ENCODE data around the gene KLK7. TPM values are rescaled to one million over a fixed set of nuclear protein-coding genes. Genes with fewer than 3 reads are reported as not detected.

The KLK7 gene
- total RNA-seq, 2 experiments from 2014 or later: not detected

GRCh38 chr19:51022526-51022925 is 38.8 kb upstream of the KLK7 start:
- DNase-seq: no peak
- intact Hi-C loops (cut with micrococcal nuclease): no loop called here
- no peaks in the 10 kb centered on the region for H3K9me3 Mint-ChIP-seq
- peaks cover 50% of the 10 kb centered on the region for H3K27me3 Mint-ChIP-seq (ENCODE audit: low read depth)
- no peak overlapping the region for H3K4me3 Mint-ChIP-seq
- peaks cover 8% of the 10 kb centered on the region for H3K4me1 Mint-ChIP-seq (ENCODE audit: low read depth)
- CTCF ChIA-PET: no interaction called here
- no peak overlapping the region for H3K27ac Mint-ChIP-seq
- H3K36me3 Mint-ChIP-seq (ENCODE audit: low read depth): no peaks in the 10 kb centered on the region

GRCh38 chr19:51020988-51021651 is 37.4 kb upstream of the KLK7 start:
- CTCF ChIA-PET: interaction anchor here (0.7 to 2.6 kb wide), 6 partner anchors 24 to 467 kb away, joined by 3 to 22 read pairs (median 4); no protein-coding TSS in a partner anchor
- intact Hi-C loops (cut with micrococcal nuclease): loop anchor here (1.0 kb wide), 2 partner anchors 75 to 148 kb away; no protein-coding TSS in a partner anchor
- DNase-seq: peak; percentile 41
- Mint-ChIP-seq H3K4me3 (no peak overlapping the region), H3K36me3 (ENCODE audit: low read depth) (no peaks in the 10 kb centered on the region), H3K4me1 (ENCODE audit: low read depth) (peaks cover 13% of the 10 kb centered on the region), H3K9me3 (no peaks in the 10 kb centered on the region), H3K27me3 (ENCODE audit: low read depth) (peaks cover 56% of the 10 kb centered on the region), H3K27ac (no peak overlapping the region)

DNA sequence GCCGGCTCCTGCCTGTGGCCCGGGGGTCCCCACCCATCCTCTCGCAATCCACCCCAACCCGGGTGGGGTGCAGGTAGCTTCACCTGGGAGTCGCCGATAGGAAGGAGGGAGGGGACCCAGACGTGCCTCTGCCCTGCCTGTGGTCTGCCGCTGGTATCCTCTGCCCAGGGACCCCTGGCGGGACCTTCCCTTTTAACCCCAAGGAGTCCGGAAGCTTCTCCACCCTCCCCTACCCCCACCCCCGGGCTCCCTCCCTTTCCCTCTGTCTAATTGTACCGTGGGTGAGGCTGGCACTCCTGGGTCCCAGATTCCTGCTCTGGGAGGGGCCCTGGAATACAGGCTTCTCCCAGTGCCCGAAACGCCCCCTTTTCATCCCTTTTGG is 35.8 kb upstream of the KLK7 start, which contains the start of gene KLK10:
KLK10 (minus strand) TSS at position 166 of the 382 bp plus-strand sequence. CDS start 579 bp downstream, outside the sequence.
- Mint-ChIP-seq H3K27me3 (ENCODE audit: low read depth) (peaks cover 62% of the 10 kb centered on the region), H3K36me3 (ENCODE audit: low read depth) (no peaks in the 10 kb centered on the region), H3K27ac (no peak within 1 kb of the TSS), H3K4me3 (no peak within 1 kb of the TSS), H3K4me1 (ENCODE audit: low read depth) (peaks cover 13% of the 10 kb centered on the region), H3K9me3 (no peaks in the 10 kb centered on the region)
- intact Hi-C loops (cut with micrococcal nuclease): loop anchor here (10.0 kb wide), 1 partner anchor 95 kb away; no protein-coding TSS in a partner anchor
- CTCF ChIA-PET: interaction anchor here (0.6 to 2.6 kb wide), 2 partner anchors 47 to 76 kb away, joined by 5 to 22 read pairs; no protein-coding TSS in a partner anchor
- no peak for DNase-seq

GRCh38 chr19:51018745-51019543 is 35.2 kb upstream of the KLK7 start:
- Mint-ChIP-seq H3K27ac (no peak overlapping the region), H3K4me3 (no peak overlapping the region), H3K36me3 (ENCODE audit: low read depth) (no peaks in the 10 kb centered on the region), H3K9me3 (no peaks in the 10 kb centered on the region), H3K4me1 (ENCODE audit: low read depth) (peaks cover 13% of the 10 kb centered on the region), H3K27me3 (ENCODE audit: low read depth) (peaks cover 62% of the 10 kb centered on the region)
- CTCF ChIA-PET: interaction anchor here (0.6 kb wide), 1 partner anchor 47 kb away, joined by 5 read pairs; no protein-coding TSS in a partner anchor
- DNase-seq: no peak
- intact Hi-C loops (cut with micrococcal nuclease): loop anchor here (10.0 kb wide), 1 partner anchor 94 kb away; no protein-coding TSS in a partner anchor

DNA sequence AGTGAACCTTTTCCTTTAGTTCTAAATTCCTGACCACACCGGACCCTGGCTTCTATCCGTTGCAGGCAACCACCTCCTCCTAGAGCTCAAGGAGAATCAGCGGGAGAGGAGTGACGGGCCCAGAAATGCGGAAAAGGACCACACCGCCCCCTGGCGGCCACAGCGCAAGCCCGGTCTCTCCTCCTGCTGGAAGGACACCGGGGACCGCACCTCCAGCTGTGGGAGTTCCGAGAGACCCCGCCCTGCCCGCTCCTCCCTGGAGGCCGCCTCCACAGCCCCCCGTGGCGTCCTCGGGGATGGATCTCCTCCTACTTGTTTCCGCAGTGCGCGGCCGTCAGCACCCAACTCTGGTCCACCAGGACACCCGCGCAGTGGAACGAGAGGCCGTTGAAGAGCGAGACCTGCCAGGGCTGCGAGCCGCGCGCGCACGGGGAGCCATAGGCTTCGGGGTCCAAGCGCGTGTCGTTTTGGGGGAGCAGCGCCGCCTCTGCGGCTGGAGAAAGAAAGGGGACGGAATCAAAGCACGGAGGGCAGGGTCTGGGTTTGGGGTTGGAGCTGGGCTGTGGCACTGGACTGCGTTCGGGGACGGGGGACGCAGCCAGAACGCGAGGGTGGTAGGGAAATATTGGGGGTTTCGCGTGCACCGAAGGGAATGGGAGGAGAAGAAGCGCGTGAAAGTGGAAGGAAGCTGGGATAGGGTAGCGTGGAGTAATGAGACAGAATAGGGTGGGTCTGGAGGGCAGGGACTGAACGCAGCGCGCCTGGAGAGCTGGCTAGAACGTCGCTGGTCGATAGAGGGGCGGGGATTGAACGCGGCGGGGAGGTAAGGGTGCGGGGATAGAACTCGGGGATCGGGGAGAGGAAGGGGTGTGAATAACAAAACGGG is 33.3 kb upstream of the KLK7 start:
- intact Hi-C loops (cut with micrococcal nuclease): loop anchor here (10.0 kb wide), 1 partner anchor 92 kb away; no protein-coding TSS in a partner anchor
- H3K4me1 Mint-ChIP-seq (ENCODE audit: low read depth): peaks cover 13% of the 10 kb centered on the region
- CTCF ChIA-PET: interaction anchor here (2.2 kb wide), 1 partner anchor 11 kb away, joined by 5 read pairs; no protein-coding TSS in a partner anchor
- peaks cover 62% of the 10 kb centered on the region for H3K27me3 Mint-ChIP-seq (ENCODE audit: low read depth)
- no peaks in the 10 kb centered on the region for H3K9me3 Mint-ChIP-seq
- DNase-seq: peak; percentile 32
- no peak overlapping the region for H3K4me3 Mint-ChIP-seq
- H3K27ac Mint-ChIP-seq: no peak overlapping the region
- H3K36me3 Mint-ChIP-seq (ENCODE audit: low read depth): no peaks in the 10 kb centered on the region

DNA sequence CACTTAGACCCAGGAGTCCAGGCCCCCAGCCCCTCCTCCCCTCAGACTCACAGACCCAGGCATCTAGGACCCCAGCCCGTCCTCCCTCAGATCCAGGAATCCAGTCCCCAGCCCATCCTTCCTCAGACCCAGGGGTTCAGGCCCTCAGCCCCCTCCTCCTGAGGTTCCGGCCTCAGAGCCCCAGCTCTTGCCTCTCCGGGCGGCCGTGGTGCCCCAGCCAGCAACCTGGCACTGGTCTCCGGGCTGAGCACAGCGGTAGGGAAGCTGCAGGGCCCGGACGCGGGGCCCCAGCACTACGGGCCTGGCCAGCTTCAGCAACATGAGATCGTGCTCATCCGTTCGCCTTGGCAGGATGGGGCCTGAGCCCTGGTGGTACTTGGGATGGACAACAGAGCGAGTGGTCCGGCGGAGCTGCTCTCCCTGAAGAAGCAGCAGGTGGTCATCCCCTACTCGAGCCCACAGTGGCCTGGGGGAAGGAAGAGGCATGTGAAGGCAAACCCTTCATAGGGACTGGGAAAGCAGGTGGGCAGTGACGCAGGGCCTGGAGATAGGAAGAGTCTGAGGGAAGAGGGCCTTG is 32.1 kb upstream of the KLK7 start:
- DNase-seq: no peak
- no peaks in the 10 kb centered on the region for H3K36me3 Mint-ChIP-seq (ENCODE audit: low read depth)
- intact Hi-C loops (cut with micrococcal nuclease): loop anchor here (10.0 kb wide), 1 partner anchor 91 kb away; no protein-coding TSS in a partner anchor
- no peak overlapping the region for H3K4me3 Mint-ChIP-seq
- no peaks in the 10 kb centered on the region for H3K9me3 Mint-ChIP-seq
- H3K27ac Mint-ChIP-seq: no peak overlapping the region
- peaks cover 13% of the 10 kb centered on the region for H3K4me1 Mint-ChIP-seq (ENCODE audit: low read depth)
- H3K27me3 Mint-ChIP-seq (ENCODE audit: low read depth): peaks cover 63% of the 10 kb centered on the region
- CTCF ChIA-PET: interaction anchor here (0.7 to 2.2 kb wide), 3 partner anchors 12 to 184 kb away, joined by 4 to 6 read pairs (median 5); no protein-coding TSS in a partner anchor

GRCh38 chr19:51014242-51014641 is 30.5 kb upstream of the KLK7 start:
- H3K27ac Mint-ChIP-seq: no peak overlapping the region
- H3K4me3 Mint-ChIP-seq: no peak overlapping the region
- no peaks in the 10 kb centered on the region for H3K36me3 Mint-ChIP-seq (ENCODE audit: low read depth)
- intact Hi-C loops (cut with micrococcal nuclease): loop anchor here (10.0 kb wide), 1 partner anchor 89 kb away; no protein-coding TSS in a partner anchor
- H3K9me3 Mint-ChIP-seq: no peaks in the 10 kb centered on the region
- CTCF ChIA-PET: no interaction called here
- H3K27me3 Mint-ChIP-seq (ENCODE audit: low read depth): peaks cover 57% of the 10 kb centered on the region
- H3K4me1 Mint-ChIP-seq (ENCODE audit: low read depth): peaks cover 13% of the 10 kb centered on the region
- no peak for DNase-seq

- Mint-ChIP-seq H3K4me1 (ENCODE audit: low read depth) (peaks cover 7% of the 10 kb centered on the region), H3K36me3 (ENCODE audit: low read depth) (no peaks in the 10 kb centered on the region), H3K4me3 (no peak overlapping the region), H3K27ac (no peak overlapping the region), H3K9me3 (no peaks in the 10 kb centered on the region), H3K27me3 (ENCODE audit: low read depth) (peaks cover 52% of the 10 kb centered on the region)
- DNase-seq: no peak
- CTCF ChIA-PET: interaction anchor here (1.0 kb wide), 2 partner anchors 54 to 146 kb away, joined by 3 to 4 read pairs; no protein-coding TSS in a partner anchor
- intact Hi-C loops (cut with micrococcal nuclease): loop anchor here (10.0 kb wide), 1 partner anchor 88 kb away; no protein-coding TSS in a partner anchor
Observed at GRCh38 chr19:51012661-51013190, 29.0 kb upstream of the KLK7 start.

DNA sequence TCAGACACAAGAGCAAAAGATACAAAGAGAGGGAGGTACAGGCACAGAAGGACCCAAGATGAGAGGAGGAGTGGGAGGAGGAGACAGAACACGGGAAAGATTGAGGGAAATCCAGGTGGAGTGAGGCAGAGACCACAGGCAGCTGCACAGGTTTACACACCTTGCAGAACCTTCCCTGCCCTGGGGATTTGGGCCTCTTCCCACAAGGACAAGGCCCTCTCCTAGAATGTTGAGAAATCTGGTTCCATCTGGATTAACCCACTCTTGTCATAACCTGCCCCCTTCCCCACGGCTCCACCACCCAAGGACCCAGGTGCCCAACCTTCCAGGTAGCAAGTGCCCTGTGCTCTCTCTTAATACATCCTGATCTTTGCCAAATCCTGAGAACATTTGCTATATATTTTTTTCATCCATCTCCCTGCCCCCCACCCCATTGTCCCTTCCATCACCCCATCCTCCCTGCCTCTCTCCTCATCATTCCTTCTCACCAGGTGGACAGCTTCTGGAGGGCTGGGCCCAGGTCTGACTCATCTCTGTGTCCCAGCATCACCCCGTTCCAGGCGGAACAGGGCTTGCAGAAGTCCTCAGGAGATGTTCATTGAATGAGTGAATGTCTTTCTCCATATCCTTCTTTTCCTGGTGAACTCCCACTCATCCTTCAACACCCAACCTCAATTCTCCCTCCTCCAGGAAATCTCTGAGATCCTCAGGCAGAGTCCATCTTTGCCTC is 26.5 kb upstream of the KLK7 start:
- Mint-ChIP-seq H3K27me3 (ENCODE audit: low read depth) (peaks cover 36% of the 10 kb centered on the region), H3K36me3 (ENCODE audit: low read depth) (no peaks in the 10 kb centered on the region), H3K9me3 (no peaks in the 10 kb centered on the region), H3K4me1 (ENCODE audit: low read depth) (no peaks in the 10 kb centered on the region), H3K27ac (no peak overlapping the region), H3K4me3 (no peak overlapping the region)
- DNase-seq: no peak
- CTCF ChIA-PET: no interaction called here
- intact Hi-C loops (cut with micrococcal nuclease): loop anchor here (10.0 kb wide), 1 partner anchor 85 kb away; no protein-coding TSS in a partner anchor

DNA sequence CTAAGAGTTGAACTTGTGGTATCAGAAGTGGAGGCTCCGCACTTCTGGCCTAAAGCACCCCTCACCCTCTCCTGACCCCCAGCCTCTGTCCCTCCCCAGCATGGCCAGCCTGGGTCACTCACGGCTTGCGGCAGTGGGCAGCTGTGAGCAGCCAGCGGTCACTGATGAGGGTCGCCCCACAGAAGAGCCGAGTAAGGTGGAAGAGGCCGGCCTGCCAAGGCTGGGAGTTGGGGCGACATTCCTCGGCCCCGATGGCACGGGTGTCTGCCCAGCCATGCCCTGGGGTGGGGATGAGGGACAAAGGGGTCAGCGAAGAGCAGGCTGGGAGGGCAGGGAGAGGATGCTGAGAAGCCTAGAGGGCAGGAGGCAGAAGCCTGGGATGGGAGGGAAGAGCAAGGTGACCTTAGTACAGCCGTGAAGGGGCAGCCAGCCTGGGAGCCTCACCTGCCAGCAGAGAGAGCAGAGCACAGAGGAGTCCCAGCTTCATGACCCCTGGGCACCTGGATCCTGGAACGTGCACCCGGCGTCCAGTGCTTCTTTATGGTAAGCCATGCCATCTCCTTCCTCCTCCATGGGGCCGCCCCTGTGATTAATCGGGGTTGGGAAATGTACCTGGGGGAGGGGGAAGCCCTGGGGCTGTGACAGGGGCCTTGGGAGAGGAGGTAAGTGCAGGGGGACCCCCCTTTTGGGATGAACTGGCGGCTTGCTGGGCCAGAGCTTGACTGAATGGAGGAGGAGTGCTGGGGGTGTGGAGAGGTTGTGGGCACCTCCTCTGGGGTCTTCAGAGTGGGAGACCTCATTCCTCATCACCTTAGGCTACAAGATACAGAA is 25.6 kb upstream of the KLK7 start:
- Mint-ChIP-seq H3K4me3 (no peak overlapping the region), H3K9me3 (no peaks in the 10 kb centered on the region), H3K27me3 (ENCODE audit: low read depth) (peaks cover 30% of the 10 kb centered on the region), H3K27ac (no peak overlapping the region), H3K36me3 (ENCODE audit: low read depth) (no peaks in the 10 kb centered on the region), H3K4me1 (ENCODE audit: low read depth) (no peaks in the 10 kb centered on the region)
- DNase-seq: no peak
- CTCF ChIA-PET: no interaction called here
- intact Hi-C loops (cut with micrococcal nuclease): no loop called here

Measured in activated naive CD4-positive, alpha-beta T cell treated with anti-CD3 and anti-CD28 coated beads for 36 hours (primary cell).